Osteoblast (primary cell): ENCODE results near the gene CCDC85A. TPM values are rescaled to one million over a fixed set of nuclear protein-coding genes. Genes with fewer than 3 reads are reported as not detected.

ENCODE experiments used
- DNase-seq: peaks from one replicate; pipeline ENCODE4 v3.0.0; 2011; ENCODE audit warnings: low spot score, mixed read lengths; ENCODE audit not compliant: insufficient read length; ENCODE audit errors: missing footprints
- H2AFZ ChIP-seq: 2 replicates; pipeline ENCODE4 v1.6.0; 2011; ENCODE audit warnings: mild to moderate bottlenecking, low read length
- H3K27ac ChIP-seq: 2 replicates; pipeline ENCODE4 v1.5.1; 2011; ENCODE audit warnings: mild to moderate bottlenecking, low read depth, low read length, moderate library complexity
- H3K27me3 ChIP-seq: 2 replicates; pipeline ENCODE4 v1.6.0; 2012; ENCODE audit warnings: mild to moderate bottlenecking, control low read depth, inconsistent platforms, low read length, moderate library complexity; ENCODE audit not compliant: insufficient read depth
- H3K36me3 ChIP-seq: 2 replicates; pipeline ENCODE4 v1.5.1; 2011; ENCODE audit warnings: mild to moderate bottlenecking, low read length, control low read depth, moderate library complexity; ENCODE audit not compliant: insufficient read depth
- H3K4me1 ChIP-seq: 2 replicates; pipeline ENCODE4 v1.5.1; 2011; ENCODE audit warnings: mild to moderate bottlenecking, low read length, control low read depth, moderate library complexity; ENCODE audit not compliant: insufficient read depth
- H3K4me2 ChIP-seq: 2 replicates; pipeline ENCODE4 v1.6.0; 2011; ENCODE audit warnings: mild to moderate bottlenecking, low read length; ENCODE audit not compliant: insufficient read depth
- H3K4me3 ChIP-seq: fragments of 200-600 bp; sonication (generic); 3 replicates; pipeline ENCODE4 v1.5.1; 2012; ENCODE audit warnings: mild to moderate bottlenecking, low read length, inconsistent platforms; ENCODE audit not compliant: insufficient read depth
- H3K79me2 ChIP-seq: 2 replicates; pipeline ENCODE4 v1.6.0; 2012; ENCODE audit warnings: mild to moderate bottlenecking, low read length, control low read depth, inconsistent platforms; ENCODE audit not compliant: insufficient read depth
- H3K9me3 ChIP-seq: 2 replicates; pipeline ENCODE4 v1.5.1; 2011; ENCODE audit warnings: low read depth, low read length, control low read depth
- H4K20me1 ChIP-seq: 2 replicates; pipeline ENCODE4 v1.6.0; 2012; ENCODE audit warnings: mild to moderate bottlenecking, low read length, control low read depth; ENCODE audit not compliant: insufficient read depth
- total RNA-seq: library from RNA; depleted of rRNA; stranded (reverse); fragments of >200 nt; gene quantifications from 2 replicates; pipeline ENCODE4 v1.2.3, GENCODE V29; 2012
- TF ChIP-seq, protein P1 (sequence below): IDR thresholded peaks from 2 replicates; pipeline ENCODE4 v1.5.1; 2011; ENCODE audit warnings: mild to moderate bottlenecking, low read depth, low read length, moderate library complexity; ENCODE audit errors: extremely low read depth

The CCDC85A gene
- total RNA-seq, 1 donor: 0.72 TPM

DNA sequence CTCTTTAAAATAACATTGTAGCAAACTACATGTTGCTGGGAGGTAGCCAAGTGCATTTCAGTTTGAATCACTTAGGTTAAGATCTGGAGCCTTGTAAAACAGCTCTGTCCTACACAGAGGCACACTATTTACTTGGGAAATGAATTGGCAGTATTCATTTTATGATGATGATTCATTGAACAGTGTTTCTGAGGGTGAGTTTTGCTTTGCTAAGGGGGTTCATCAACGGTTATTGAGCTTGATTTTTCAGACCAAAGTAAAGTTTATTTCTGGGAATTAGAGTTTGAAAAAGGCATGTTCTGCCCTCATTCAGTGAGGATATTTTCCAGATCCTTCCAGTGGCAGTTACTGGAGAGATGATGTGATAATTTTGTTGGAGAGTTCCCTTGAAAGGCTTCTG lies 55.6 kb downstream of the CCDC85A start:
- TF ChIP-seq, protein P1, sequence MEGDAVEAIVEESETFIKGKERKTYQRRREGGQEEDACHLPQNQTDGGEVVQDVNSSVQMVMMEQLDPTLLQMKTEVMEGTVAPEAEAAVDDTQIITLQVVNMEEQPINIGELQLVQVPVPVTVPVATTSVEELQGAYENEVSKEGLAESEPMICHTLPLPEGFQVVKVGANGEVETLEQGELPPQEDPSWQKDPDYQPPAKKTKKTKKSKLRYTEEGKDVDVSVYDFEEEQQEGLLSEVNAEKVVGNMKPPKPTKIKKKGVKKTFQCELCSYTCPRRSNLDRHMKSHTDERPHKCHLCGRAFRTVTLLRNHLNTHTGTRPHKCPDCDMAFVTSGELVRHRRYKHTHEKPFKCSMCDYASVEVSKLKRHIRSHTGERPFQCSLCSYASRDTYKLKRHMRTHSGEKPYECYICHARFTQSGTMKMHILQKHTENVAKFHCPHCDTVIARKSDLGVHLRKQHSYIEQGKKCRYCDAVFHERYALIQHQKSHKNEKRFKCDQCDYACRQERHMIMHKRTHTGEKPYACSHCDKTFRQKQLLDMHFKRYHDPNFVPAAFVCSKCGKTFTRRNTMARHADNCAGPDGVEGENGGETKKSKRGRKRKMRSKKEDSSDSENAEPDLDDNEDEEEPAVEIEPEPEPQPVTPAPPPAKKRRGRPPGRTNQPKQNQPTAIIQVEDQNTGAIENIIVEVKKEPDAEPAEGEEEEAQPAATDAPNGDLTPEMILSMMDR: no peak
- Histone ChIP-seq H3K4me2 (no peak overlapping the region), H3K36me3 (no peaks in the 10 kb centered on the region), H3K4me1 (no peaks in the 10 kb centered on the region), H2AFZ (no peak overlapping the region), H4K20me1 (no peaks in the 10 kb centered on the region), H3K4me3 (no peak overlapping the region), H3K9me3 (no peaks in the 10 kb centered on the region), H3K79me2 (no peaks in the 10 kb centered on the region), H3K27ac (no peak overlapping the region), H3K27me3 (no peaks in the 10 kb centered on the region)
- DNase-seq: peak; percentile 10

DNA sequence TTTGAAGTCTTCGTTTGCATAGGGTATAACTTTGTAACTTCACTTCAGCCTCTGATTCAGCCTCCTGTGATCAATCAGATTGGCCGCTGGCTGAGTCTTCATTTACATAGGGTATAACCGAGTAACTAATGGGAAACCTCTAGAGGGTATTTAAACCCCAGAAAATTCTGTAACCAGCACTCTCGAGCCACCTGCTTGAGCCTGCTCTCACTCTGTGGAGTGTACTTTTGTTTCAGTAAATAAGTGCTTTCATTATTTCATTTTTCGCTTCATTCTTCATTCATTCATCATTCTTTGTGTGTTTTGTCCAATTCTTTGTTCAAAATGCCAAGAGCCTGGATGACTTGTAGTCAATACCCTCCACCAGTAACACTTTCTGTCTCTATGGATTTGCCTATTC lies 56.4 kb downstream of the CCDC85A start:
- Histone ChIP-seq H3K36me3 (no peaks in the 10 kb centered on the region), H3K27me3 (no peaks in the 10 kb centered on the region), H2AFZ (no peak overlapping the region), H3K4me2 (no peak overlapping the region), H3K27ac (no peak overlapping the region), H3K79me2 (no peaks in the 10 kb centered on the region), H3K9me3 (no peaks in the 10 kb centered on the region), H3K4me1 (no peaks in the 10 kb centered on the region), H4K20me1 (no peaks in the 10 kb centered on the region), H3K4me3 (no peak overlapping the region)
- no peak for DNase-seq
- TF ChIP-seq, protein P1: no peak

DNA sequence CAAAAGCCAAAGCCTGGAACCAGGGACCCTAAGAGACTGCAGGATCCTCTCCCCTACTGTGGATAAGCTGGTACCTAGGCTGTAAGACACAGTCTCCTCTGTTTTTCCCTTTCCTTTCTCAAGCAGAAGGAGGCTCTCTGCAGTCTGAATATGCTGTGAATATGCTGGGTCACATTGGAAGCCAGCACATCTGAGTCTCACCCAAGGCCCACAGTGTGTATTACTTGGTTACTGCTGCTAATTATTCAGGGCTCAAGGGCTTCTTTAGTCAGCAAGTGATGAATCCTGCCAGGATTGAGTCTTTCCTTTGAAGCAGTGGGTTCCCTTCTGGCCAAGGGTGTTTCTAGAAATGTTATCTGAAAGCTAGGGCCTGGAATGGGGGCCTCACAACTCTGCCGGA lies 60.7 kb downstream of the CCDC85A start:
- TF ChIP-seq, protein P1: no peak
- Histone ChIP-seq H3K4me1 (no peaks in the 10 kb centered on the region), H3K27ac (no peak overlapping the region), H3K79me2 (no peaks in the 10 kb centered on the region), H2AFZ (no peak overlapping the region), H3K36me3 (no peaks in the 10 kb centered on the region), H3K27me3 (no peaks in the 10 kb centered on the region), H4K20me1 (no peaks in the 10 kb centered on the region), H3K4me2 (no peak overlapping the region), H3K4me3 (no peak overlapping the region), H3K9me3 (no peaks in the 10 kb centered on the region)
- no peak for DNase-seq

- Histone ChIP-seq H2AFZ (no peak overlapping the region), H3K4me3 (no peak overlapping the region), H3K4me2 (no peak overlapping the region), H3K9me3 (no peaks in the 10 kb centered on the region), H3K79me2 (no peaks in the 10 kb centered on the region), H4K20me1 (no peaks in the 10 kb centered on the region), H3K36me3 (no peaks in the 10 kb centered on the region), H3K27me3 (no peaks in the 10 kb centered on the region), H3K27ac (no peak overlapping the region), H3K4me1 (no peaks in the 10 kb centered on the region)
- peak; percentile 38 for DNase-seq
- TF ChIP-seq, protein P1: no peak
These were observed 61.2 kb downstream of the CCDC85A start for GRCh38 chr2:56244911-56245530.
